ENCODE data around the gene P2RX3. TPM values are rescaled to one million over a fixed set of nuclear protein-coding genes. Genes with fewer than 3 reads are reported as not detected.

P2RX3 gene
- total RNA-seq, 1 donor from 2014 or later = not detected

GRCh38 chr11:57408771-57409170 is 70.6 kb downstream of the P2RX3 start:
- TF ChIP-seq, protein P1, sequence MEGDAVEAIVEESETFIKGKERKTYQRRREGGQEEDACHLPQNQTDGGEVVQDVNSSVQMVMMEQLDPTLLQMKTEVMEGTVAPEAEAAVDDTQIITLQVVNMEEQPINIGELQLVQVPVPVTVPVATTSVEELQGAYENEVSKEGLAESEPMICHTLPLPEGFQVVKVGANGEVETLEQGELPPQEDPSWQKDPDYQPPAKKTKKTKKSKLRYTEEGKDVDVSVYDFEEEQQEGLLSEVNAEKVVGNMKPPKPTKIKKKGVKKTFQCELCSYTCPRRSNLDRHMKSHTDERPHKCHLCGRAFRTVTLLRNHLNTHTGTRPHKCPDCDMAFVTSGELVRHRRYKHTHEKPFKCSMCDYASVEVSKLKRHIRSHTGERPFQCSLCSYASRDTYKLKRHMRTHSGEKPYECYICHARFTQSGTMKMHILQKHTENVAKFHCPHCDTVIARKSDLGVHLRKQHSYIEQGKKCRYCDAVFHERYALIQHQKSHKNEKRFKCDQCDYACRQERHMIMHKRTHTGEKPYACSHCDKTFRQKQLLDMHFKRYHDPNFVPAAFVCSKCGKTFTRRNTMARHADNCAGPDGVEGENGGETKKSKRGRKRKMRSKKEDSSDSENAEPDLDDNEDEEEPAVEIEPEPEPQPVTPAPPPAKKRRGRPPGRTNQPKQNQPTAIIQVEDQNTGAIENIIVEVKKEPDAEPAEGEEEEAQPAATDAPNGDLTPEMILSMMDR (IDR thresholded peaks at IDR 0.05) = no peak
- Mint-ChIP-seq H3K27me3 (ENCODE audit: unreplicated experiment) (no peaks in the 10 kb centered on the region), H3K27ac (ENCODE audit: unreplicated experiment) (no peak overlapping the region), H3K9me3 (ENCODE audit: unreplicated experiment) (no peaks in the 10 kb centered on the region), H3K4me3 (ENCODE audit: unreplicated experiment) (no peak overlapping the region), H3K36me3 (ENCODE audit: unreplicated experiment) (peaks cover 15% of the 10 kb centered on the region), H3K4me1 (ENCODE audit: unreplicated experiment) (no peaks in the 10 kb centered on the region)
- no peak for DNase-seq (ENCODE audit: extremely low spot score, unreplicated experiment)

- Mint-ChIP-seq H3K4me3 (ENCODE audit: unreplicated experiment) (no peak overlapping the region), H3K4me1 (ENCODE audit: unreplicated experiment) (no peaks in the 10 kb centered on the region), H3K36me3 (ENCODE audit: unreplicated experiment) (peaks cover 18% of the 10 kb centered on the region), H3K27me3 (ENCODE audit: unreplicated experiment) (no peaks in the 10 kb centered on the region), H3K27ac (ENCODE audit: unreplicated experiment) (no peak overlapping the region), H3K9me3 (ENCODE audit: unreplicated experiment) (no peaks in the 10 kb centered on the region)
- DNase-seq (ENCODE audit: extremely low spot score, unreplicated experiment) = no peak
- TF ChIP-seq, protein P1 (IDR thresholded peaks at IDR 0.05) = no peak
These were observed 71.4 kb downstream of the P2RX3 start for GRCh38 chr11:57409321-57410100.

GRCh38 chr11:57410287-57410686 is 72.1 kb downstream of the P2RX3 start:
- TF ChIP-seq, protein P1 (IDR thresholded peaks at IDR 0.05) = no peak
- no peak for DNase-seq (ENCODE audit: extremely low spot score, unreplicated experiment)
- H3K27me3 Mint-ChIP-seq (ENCODE audit: unreplicated experiment) = no peaks in the 10 kb centered on the region

GRCh38 chr11:57413681-57414080 is 75.5 kb downstream of the P2RX3 start:
- Mint-ChIP-seq H3K36me3 (ENCODE audit: unreplicated experiment) (peaks cover 21% of the 10 kb centered on the region), H3K4me1 (ENCODE audit: unreplicated experiment) (no peaks in the 10 kb centered on the region), H3K4me3 (ENCODE audit: unreplicated experiment) (no peak overlapping the region), H3K9me3 (ENCODE audit: unreplicated experiment) (no peaks in the 10 kb centered on the region), H3K27me3 (ENCODE audit: unreplicated experiment) (no peaks in the 10 kb centered on the region), H3K27ac (ENCODE audit: unreplicated experiment) (no peak overlapping the region)
- TF ChIP-seq, protein P1 (IDR thresholded peaks at IDR 0.05) = no peak
- DNase-seq (ENCODE audit: extremely low spot score, unreplicated experiment) = no peak

More at GRCh38 chr11:57410287-57410686, 72.1 kb downstream of the P2RX3 start:
- no peak overlapping the region for H3K4me3 Mint-ChIP-seq (ENCODE audit: unreplicated experiment)
- H3K36me3 Mint-ChIP-seq (ENCODE audit: unreplicated experiment) = peaks cover 18% of the 10 kb centered on the region
- H3K27ac Mint-ChIP-seq (ENCODE audit: unreplicated experiment) = no peak overlapping the region
- H3K9me3 Mint-ChIP-seq (ENCODE audit: unreplicated experiment) = no peaks in the 10 kb centered on the region
- H3K4me1 Mint-ChIP-seq (ENCODE audit: unreplicated experiment) = no peaks in the 10 kb centered on the region

GRCh38 chr11:57414612-57415212 is 76.6 kb downstream of the P2RX3 start:
- Mint-ChIP-seq H3K9me3 (ENCODE audit: unreplicated experiment) (no peaks in the 10 kb centered on the region), H3K27ac (ENCODE audit: unreplicated experiment) (no peak overlapping the region), H3K36me3 (ENCODE audit: unreplicated experiment) (peaks cover 21% of the 10 kb centered on the region), H3K4me3 (ENCODE audit: unreplicated experiment) (no peak overlapping the region), H3K4me1 (ENCODE audit: unreplicated experiment) (no peaks in the 10 kb centered on the region), H3K27me3 (ENCODE audit: unreplicated experiment) (no peaks in the 10 kb centered on the region)
- no peak for DNase-seq (ENCODE audit: extremely low spot score, unreplicated experiment)
- TF ChIP-seq, protein P1 (IDR thresholded peaks at IDR 0.05) = no peak

All from osteocyte (in vitro differentiated cells).